Stimulated activated CD4-positive, alpha-beta T cell treated with anti-CD3 and anti-CD28 coated beads, Interleukin-2, amount 100 ng/mL, for 24 hours (primary cell): ENCODE measurements around the gene ARHGEF4.

Experiments used
- DNase-seq, 2 donors: peaks; one replicate each; pipeline ENCODE4 v3.0.0-alpha.2; 2020

ARHGEF4 gene

GRCh38 chr2:131040661-131041401 is 204.1 kb downstream of the ARHGEF4 start:
- peak in 1 of 2 donors; percentile 18 for DNase-seq

GRCh38 chr2:131041402-131042147 is 204.9 kb downstream of the ARHGEF4 start:
- DNase-seq, result peak in 1 of 2 donors; percentile 13

DNA sequence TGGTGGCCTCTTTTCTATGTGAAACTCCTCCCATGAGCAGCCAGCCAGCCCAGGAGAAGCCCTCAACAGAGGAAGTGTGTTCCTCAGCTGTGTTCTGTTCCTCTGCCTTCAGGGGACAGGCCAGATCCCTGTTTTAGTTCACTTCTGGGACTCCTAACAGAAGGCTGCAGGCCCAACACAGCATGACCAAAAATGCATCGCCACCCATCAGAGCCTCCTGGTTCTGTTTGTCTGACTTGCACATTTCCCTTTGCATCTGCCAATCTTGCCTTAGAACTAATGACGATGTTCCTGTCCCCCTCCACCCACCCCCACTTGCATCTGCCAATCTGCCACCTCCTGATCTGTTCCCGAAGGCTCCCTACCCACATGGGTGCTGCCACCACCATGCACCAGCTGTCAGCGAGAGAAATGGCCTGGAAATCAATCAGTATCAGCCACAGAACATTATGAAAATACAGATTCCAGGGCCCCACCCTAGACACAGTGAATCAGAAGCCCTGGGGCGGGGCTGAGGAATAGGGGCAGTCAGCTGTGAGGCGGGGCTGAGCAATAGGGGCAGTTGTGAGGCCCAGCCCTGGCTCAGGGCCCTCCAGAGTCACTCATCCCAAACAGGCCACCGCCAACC is 205.5 kb downstream of the ARHGEF4 start:
- peak in 1 of 2 donors; percentile 15 for DNase-seq

DNA sequence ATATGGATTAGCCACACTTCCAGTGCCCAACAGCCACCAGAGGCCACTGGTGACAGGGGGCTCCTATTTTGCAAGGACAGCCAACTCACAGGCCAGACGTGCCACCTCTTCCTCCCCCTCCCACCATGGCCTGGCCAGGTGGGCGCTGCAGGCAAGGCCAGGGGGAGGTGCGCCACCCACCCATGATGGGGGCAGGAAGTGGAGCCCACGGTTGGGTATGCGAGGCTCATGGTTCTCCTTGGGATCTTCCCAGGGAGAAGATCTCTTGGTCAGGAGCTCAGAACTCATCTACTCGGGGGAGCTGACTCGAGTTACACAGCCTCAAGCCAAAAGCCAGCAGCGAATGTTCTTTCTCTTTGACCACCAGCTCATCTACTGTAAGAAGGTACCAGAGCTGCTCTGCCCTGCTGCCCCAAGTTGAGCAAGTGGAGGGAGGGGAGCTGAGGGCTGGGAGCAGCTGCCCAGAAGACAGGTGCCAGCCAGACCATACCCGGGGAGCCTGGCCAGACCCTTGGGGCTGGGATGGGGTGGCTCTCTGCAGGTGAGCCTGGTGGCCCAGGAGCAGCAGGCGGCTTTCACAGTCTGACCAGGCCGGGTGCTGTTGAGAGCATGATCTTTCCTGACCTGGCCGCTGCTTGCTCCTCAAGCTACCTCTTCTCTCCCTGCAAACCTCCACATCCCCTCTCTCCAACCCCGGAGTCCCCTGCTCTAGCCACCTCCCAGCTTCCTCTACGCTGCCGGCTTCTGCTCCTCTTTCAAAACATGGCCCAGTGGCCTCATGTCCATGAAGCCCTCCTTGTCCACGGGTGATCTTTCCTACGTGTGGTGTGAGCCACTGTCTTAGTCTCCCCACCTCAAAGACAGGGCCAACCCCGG is 206.7 kb downstream of the ARHGEF4 start:
- DNase-seq, result peak in 1 of 2 donors; percentile 15

DNA sequence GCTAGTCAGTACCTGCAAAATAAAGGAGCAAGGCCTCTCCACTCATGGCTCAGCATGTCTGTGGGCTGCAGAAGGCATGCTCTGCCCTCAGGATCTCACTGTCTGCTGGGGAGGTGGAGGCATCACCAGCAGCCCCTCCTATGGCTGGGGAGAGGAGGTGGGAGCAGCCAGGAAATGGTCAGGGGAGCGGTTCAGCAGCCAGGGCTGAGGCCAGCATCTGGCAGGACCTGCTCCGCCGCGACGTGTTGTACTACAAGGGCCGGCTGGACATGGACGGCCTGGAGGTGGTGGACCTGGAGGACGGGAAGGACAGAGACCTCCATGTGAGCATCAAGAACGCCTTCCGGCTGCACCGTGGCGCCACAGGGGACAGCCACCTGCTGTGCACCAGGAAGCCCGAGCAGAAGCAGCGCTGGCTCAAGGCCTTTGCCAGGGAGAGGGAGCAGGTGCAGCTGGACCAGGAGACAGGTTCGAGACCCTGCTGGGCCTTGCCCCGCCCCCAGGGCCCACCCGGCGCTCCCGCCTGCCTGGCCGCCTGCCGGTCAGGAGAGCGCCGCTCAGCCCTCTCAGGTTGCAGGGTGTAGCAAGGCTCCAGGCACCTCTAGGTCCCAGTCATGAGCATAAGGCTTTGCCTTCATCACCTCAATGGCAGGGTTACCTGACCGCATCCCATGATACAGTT is 207.5 kb downstream of the ARHGEF4 start:
- peak in 1 of 2 donors; percentile 11 for DNase-seq

DNA sequence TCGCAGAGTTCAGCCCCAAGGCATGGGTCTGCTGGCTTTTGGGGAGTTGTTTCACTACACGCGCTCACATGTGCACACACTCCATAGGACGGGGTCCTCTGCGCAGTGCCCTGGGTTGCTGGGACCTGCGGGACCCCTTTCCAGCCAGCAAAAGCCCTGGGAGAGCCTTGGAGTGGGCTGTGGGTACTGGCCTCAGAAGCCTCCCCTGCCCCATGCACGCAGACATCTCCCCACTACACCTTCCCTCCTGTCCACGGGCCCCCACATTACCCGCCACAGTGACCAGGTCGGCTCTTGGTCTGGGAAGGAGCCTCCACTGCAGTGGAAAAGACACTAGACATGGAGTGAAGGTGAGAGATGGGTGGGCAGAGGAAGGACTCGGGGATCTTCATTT is 208.0 kb downstream of the ARHGEF4 start:
- peak in 1 of 2 donors; percentile 13 for DNase-seq

DNA sequence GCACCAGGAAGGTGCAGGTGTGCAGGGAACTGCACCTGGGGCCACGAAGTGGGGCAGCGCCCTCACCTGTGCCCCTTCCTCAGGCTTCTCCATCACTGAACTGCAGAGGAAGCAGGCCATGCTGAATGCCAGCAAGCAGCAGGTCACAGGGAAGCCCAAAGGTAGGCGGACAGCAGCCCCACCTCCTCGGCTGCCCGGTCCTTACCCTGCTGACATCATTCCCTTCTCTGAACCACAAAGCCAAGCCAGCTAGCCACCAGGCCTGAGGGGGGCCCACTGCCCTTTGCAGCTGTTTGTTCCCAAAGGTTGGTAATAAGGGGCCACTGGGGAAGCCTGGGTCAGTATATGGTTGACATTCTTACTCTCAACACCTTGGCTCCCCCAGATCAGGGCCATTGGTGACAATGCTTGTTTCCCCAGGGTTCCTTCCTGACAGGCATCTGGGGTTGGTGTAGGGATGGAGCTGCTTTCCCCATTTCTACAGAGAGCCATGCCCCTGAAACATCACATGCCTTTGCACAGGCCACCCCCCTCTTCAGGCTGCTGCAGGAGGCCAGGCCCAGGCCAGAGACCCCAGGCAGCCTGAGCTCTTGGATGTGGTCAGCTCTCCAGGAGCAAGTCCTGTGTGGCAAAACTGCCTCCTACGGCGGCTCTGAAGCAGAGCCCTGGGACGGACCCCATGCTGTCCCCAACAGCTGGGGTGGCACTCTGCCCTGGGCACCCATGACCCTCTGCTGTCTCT is 208.7 kb downstream of the ARHGEF4 start:
- DNase-seq, result peak in 1 of 2 donors; percentile 13

GRCh38 chr2:131046028-131046917 is 209.6 kb downstream of the ARHGEF4 start:
- no peak for DNase-seq

GRCh38 chr2:131046918-131047652 is 210.4 kb downstream of the ARHGEF4 start:
- no peak for DNase-seq

DNA sequence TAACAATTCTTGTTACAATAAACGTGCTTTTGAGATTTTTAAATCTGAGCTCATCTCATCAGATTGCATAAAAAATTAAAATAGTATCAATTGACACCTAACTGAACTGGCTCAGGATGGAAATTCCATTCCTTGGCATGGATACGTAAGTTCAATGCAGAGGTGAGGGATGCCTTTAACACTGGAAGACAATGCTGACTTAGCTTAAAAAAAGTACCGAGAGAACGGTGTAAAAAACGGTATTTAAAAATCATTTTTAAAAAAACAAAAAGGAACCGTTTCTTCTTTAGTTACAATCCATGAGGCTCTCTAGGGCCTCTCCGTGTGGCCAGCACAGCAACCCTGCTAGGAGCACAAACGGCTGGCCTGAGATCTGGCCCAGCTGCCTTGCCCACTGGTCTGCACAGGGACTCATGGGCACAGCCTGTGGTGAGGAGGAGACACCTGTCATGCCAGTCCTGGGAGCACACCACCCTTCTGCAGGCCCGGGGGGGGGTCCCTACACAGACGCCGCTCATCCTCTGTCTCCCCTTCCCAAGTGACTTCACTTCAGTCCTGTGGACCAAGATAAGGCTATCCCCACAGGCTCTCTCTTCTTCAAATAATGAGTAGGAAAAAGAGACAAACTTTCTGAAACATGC is 211.3 kb downstream of the ARHGEF4 start:
- no peak for DNase-seq

DNA sequence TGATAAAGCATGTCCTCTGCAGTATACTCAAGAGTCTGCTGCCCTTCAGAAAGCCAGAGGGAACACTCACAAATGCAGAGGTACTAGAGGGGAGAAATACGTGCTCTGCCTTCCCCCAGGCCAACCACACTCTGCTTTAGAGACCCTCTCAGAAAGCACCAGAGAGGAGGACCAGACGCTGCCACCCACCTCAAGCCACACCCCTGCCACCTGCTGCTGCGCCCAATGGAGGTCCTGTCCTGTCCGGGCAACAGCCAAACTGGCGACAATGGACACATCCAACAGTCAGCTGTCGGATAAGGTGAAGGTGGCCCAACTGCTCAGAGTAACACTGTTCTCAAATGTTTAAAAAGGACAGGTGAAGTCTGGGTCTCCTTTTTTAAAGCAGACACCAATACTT is 211.9 kb downstream of the ARHGEF4 start:
- no peak for DNase-seq

DNA sequence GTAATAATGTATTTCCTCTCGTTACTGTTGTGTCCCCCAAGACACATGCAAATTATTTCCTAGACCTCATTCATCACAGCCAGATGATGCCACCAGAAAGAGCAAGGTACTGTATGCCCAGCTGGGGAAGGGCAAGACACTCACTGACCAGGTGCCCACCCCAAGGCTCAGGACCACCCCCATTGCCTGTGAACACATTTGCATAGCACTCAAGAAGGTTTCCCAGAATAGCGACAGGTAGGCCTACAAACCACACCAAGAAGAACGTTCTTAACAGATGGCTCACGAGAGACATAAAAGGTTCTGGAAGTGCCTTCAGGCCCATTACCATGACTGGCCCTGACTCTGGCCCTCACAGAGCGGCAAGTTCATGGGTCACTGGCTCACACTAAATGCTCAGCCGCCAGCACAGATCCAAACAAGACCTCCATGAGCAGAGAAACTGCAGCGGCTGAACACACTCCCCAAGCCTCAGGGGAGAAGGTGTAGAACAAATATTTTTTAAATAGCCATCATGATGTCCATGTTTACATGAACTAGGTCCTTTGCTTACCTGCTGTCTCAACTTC is 212.5 kb downstream of the ARHGEF4 start:
- DNase-seq, result no peak

- no peak for DNase-seq
These were observed 214.2 kb downstream of the ARHGEF4 start for GRCh38 chr2:131050896-131051295.

- DNase-seq, result no peak
These were observed 216.1 kb downstream of the ARHGEF4 start for GRCh38 chr2:131052741-131053263.

DNA sequence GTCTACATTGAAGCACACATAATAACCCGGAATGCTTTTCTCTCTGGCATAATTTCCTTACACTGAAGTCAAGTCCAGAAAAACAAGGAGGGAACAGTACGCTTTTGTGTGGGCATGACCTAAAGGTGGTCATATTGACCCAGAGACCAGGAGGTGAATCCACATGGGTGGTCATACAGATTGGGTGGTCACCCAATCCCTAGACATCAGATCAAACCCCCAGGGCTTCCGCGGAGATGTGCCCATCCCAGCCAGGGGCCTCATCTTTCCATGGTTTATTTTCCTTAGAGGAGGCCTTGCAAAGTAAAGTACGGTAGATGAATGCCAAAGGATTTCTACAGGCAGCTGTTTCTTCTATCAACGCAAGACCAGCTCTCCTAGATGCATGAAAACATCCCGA is 217.8 kb downstream of the ARHGEF4 start:
- no peak for DNase-seq

DNA sequence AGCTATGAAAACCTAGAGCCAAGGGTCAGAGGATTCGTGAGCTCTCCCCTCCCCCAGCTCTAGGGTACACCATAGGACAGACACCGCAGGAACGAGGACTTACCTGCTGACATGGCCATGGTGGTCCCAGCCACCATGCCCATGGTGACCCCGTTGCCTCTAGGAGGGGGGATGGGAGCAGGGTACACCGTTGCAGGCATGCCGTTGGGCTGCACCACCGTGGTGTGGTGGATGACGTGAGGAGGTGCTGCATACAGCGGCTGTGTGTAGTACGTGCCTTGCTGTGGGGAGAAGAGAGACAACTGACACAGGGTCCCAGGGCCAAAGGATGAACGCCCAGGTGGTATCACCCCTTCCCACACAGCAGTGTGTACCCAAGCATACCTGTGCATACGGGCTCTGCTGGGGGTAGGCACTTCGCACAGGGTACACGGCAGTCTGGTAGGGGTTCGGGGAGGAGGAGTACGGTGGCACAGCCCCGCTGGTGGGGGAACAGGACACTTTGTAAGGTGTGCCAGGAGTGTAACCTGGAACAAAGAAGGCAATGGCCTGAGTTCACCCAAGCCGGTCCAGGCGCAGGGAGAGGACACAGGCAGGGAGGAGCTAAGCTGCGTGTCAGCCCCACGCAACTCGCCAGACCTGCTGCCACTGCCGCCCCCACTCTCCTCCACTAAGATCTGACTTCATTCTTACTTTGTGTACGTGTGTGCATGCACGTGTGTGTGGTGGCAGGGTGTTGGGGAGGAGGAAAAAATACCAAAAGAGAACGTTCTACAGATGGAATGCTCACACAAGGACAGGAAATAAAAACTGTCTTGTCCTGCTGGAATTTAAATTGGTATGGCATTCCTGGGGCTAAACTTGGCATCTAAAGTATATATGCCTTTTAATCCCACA is 218.7 kb downstream of the ARHGEF4 start:
- DNase-seq, result no peak

- DNase-seq, result no peak
These were observed 219.7 kb downstream of the ARHGEF4 start for GRCh38 chr2:131056204-131056931.
